HepG2 (cell line): ENCODE data around the gene PLPP3. TPM values are rescaled to one million over a fixed set of nuclear protein-coding genes. Genes with fewer than 3 reads are reported as not detected.

Source experiments
- ARHGAP35 ChIP-seq: sonication (generic); formaldehyde crosslinking; IDR thresholded peaks from 2 replicates; pipeline ENCODE4 v1.9.0; 2022; ENCODE audit warnings: mild to moderate bottlenecking, inconsistent platforms, moderate library complexity, missing genetic modification reagents, borderline replicate concordance
- ETV6 ChIP-seq: sonication (generic); formaldehyde crosslinking; conservative IDR thresholded peaks from 2 replicates; pipeline ENCODE4 v1.4.0; 2020; ENCODE audit warnings: missing genetic modification reagents
- HNF1B ChIP-seq: sonication (generic); formaldehyde crosslinking; IDR thresholded peaks from 2 replicates; pipeline ENCODE4 v1.5.1; 2020; ENCODE audit warnings: mild to moderate bottlenecking, moderate library complexity, missing genetic modification reagents
- HOXD1 ChIP-seq: sonication (generic); formaldehyde crosslinking; IDR thresholded peaks from 2 replicates; pipeline ENCODE4 v1.5.0; 2020; ENCODE audit warnings: missing genetic modification reagents
- IKZF5 ChIP-seq: IDR thresholded peaks from 2 replicates; pipeline ENCODE4 v1.6.1; 2018; ENCODE audit warnings: missing genetic modification reagents, mild to moderate bottlenecking, missing compliant biosample characterization
- KDM4B ChIP-seq: sonication (generic); formaldehyde crosslinking; IDR thresholded peaks from 2 replicates; pipeline ENCODE4 v1.4.0; 2020; ENCODE audit warnings: missing genetic modification reagents
- KLF6 ChIP-seq: IDR thresholded peaks from 2 replicates; pipeline ENCODE4 v1.8.0; 2016; ENCODE audit warnings: missing biosample characterization, missing genetic modification reagents
- MAX ChIP-seq: IDR thresholded peaks from 2 replicates; pipeline ENCODE4 v1.6.1; 2012; ENCODE audit warnings: inconsistent platforms
- MZF1 ChIP-seq: sonication (generic); formaldehyde crosslinking; IDR thresholded peaks from 2 replicates; pipeline ENCODE4 v1.8.1; 2023; ENCODE audit warnings: mild to moderate bottlenecking, missing genetic modification reagents, borderline replicate concordance
- NFE2L1 ChIP-seq: sonication (generic); formaldehyde crosslinking; IDR thresholded peaks from 2 replicates; pipeline ENCODE4 v1.4.0; 2020; ENCODE audit warnings: missing genetic modification reagents, mild to moderate bottlenecking, borderline replicate concordance
- PAWR ChIP-seq: sonication (generic); formaldehyde crosslinking; IDR thresholded peaks from 2 replicates; pipeline ENCODE4 v1.4.0; 2020; ENCODE audit warnings: missing genetic modification reagents, mild to moderate bottlenecking, borderline replicate concordance
- PBX2 ChIP-seq: IDR thresholded peaks from 2 replicates; pipeline ENCODE4 v1.6.1; 2016; ENCODE audit warnings: control low read depth
- PHB2 ChIP-seq: fragments of 450-650 bp; IDR thresholded peaks from 2 replicates; pipeline ENCODE4 v1.6.1; 2018; ENCODE audit not compliant: partially characterized antibody
- TAF15 ChIP-seq: fragments of 200-400 bp; formaldehyde crosslinking; IDR thresholded peaks from one replicate; pipeline ENCODE4 v1.6.1; 2018; ENCODE audit warnings: mild to moderate bottlenecking, low read depth, low read length; ENCODE audit not compliant: poor library complexity, severe bottlenecking
- THRA ChIP-seq: sonication (generic); formaldehyde crosslinking; IDR thresholded peaks from 2 replicates; pipeline ENCODE4 v1.4.0; 2020; ENCODE audit warnings: missing genetic modification reagents, borderline replicate concordance
- ZBTB42 ChIP-seq: sonication (generic); formaldehyde crosslinking; IDR thresholded peaks from 2 replicates; pipeline ENCODE4 v1.5.0; 2020; ENCODE audit warnings: mild to moderate bottlenecking, missing genetic modification reagents
- ZBTB43 ChIP-seq: sonication (generic); formaldehyde crosslinking; conservative IDR thresholded peaks from 2 replicates; pipeline ENCODE4 v1.4.0; 2020; ENCODE audit warnings: missing genetic modification reagents
- ZFP62 ChIP-seq: sonication (generic); formaldehyde crosslinking; IDR thresholded peaks from 2 replicates; pipeline ENCODE4 v1.4.0; 2020; ENCODE audit warnings: missing genetic modification reagents
- ZFY ChIP-seq: sonication (generic); formaldehyde crosslinking; IDR thresholded peaks from 2 replicates; pipeline ENCODE4 v1.4.0; 2020; ENCODE audit warnings: missing genetic modification reagents
- ZKSCAN1 ChIP-seq: fragments of 150-350 bp; IDR thresholded peaks from 2 replicates; pipeline ENCODE4 v1.6.1; 2014; ENCODE audit warnings: low read length
- ZNF563 ChIP-seq: sonication (generic); formaldehyde crosslinking; IDR thresholded peaks from 2 replicates; pipeline ENCODE4 v1.8.0; 2022; ENCODE audit warnings: mild to moderate bottlenecking, moderate library complexity, missing genetic modification reagents
- ZNF780A ChIP-seq: sonication (generic); formaldehyde crosslinking; IDR thresholded peaks from 2 replicates; pipeline ENCODE4 v1.8.0; 2022; ENCODE audit warnings: mild to moderate bottlenecking, missing genetic modification reagents, moderate library complexity
- ZZZ3 ChIP-seq: sonication (generic); formaldehyde crosslinking; IDR thresholded peaks from 2 replicates; pipeline ENCODE4 v1.4.0; 2020; ENCODE audit warnings: missing genetic modification reagents, mild to moderate bottlenecking, borderline replicate concordance
- polyA plus RNA-seq, 8 experiments: library from polyadenylated mRNA; depleted of rRNA in 3 of 8; stranded (reverse) in 7 of 8; unstranded in 1 of 8; fragments of >200 nt; fragmentation: Illumina TruSeq in 4 of 8; extraction: Trizol in 4 of 8; gene quantifications; 2 replicates each; pipeline versions ENCODE4 v1.2.1 to v1.2.3, GENCODE V29; 2011 to 2016; ENCODE audit warnings: low read depth in 4 of 8, missing spikeins in 1 of 8, mixed read lengths in 1 of 8; ENCODE audit not compliant: insufficient read depth in 1 of 8
- total RNA-seq, 5 experiments: library from RNA; depleted of rRNA; stranded (reverse); fragments of >200 nt; fragmentation: Illumina TruSeq; extraction: Trizol; gene quantifications; 2 replicates each; pipeline ENCODE4 v1.2.3, GENCODE V29; 2016; ENCODE audit warnings: low read depth in 1 of 5

The PLPP3 gene
- total and polyA plus RNA-seq, 2 of the 13 experiments (the other 11 are each of a cell fraction or from before 2014, with no cell fraction given) = 49.7 to 65.8 TPM

- no peak for TF ChIP-seq KDM4B (CRISPR knock-in tag)
- peak; percentile 72; the same call in 1 of the 2 replicates for TF ChIP-seq KLF6 (CRISPR knock-in tag)
- TF ChIP-seq ARHGAP35 = no peak
- no peak for TF ChIP-seq NFE2L1 (CRISPR knock-in tag)
- TF ChIP-seq ZBTB43 (CRISPR knock-in tag) = no peak
- 0 out of 2 replicates have a peak, but pooled peaks have one; percentile 78 for TF ChIP-seq ZBTB42
- TF ChIP-seq ZNF780A = no peak
- TF ChIP-seq PBX2 = no peak
- no peak for TF ChIP-seq ZFP62 (CRISPR knock-in tag)
- TF ChIP-seq HNF1B (CRISPR knock-in tag) = 0 out of 2 replicates have a peak, but pooled peaks have one; percentile 20
- no peak; the same call in none of the 2 replicates for TF ChIP-seq ZFY (CRISPR knock-in tag)
- no peak for TF ChIP-seq ZKSCAN1
- no peak; the same call in 1 of the 2 replicates for TF ChIP-seq THRA (CRISPR knock-in tag)
- TF ChIP-seq PHB2 = no peak
- no peak for TF ChIP-seq PAWR
- no peak for TF ChIP-seq ZNF563 (CRISPR knock-in tag)
- 0 out of 2 replicates have a peak, but pooled peaks have one; percentile 15 for TF ChIP-seq MAX
- no peak for TF ChIP-seq MZF1 (CRISPR knock-in tag)
- TF ChIP-seq ETV6 (CRISPR knock-in tag) = no peak
- no peak for TF ChIP-seq IKZF5 (CRISPR knock-in tag)
- no peak for TF ChIP-seq HOXD1 (CRISPR knock-in tag)
- no peak for TF ChIP-seq TAF15
- no peak for TF ChIP-seq ZZZ3 (CRISPR knock-in tag)
Observed at GRCh38 chr1:56578963-56579875, at the start of gene PLPP3 (continued).
